NB4 (cell line): ENCODE measurements around the gene NIM1K.

Experiments used
- CTCF ChIP-seq: IDR thresholded peaks from one replicate; pipeline ENCODE4 v1.5.1; 2012; ENCODE audit warnings: low read depth, low read length
- MYC ChIP-seq: IDR thresholded peaks from 2 replicates; pipeline ENCODE4 v1.6.1; 2011; ENCODE audit warnings: low read depth, low read length

GRCh38 chr5:43309122-43309521 is 117.1 kb downstream of the NIM1K start:
- TF ChIP-seq CTCF (no peak), MYC (no peak)
